HG03139 (cell line): ENCODE data around the gene BDH1.
"Not testable (repeated sequence)": the region's sequence is repeated elsewhere in the genome, so short reads cannot be mapped to it uniquely, and the experiment has no call there.

Experiments
- ATAC-seq: cut with Tn5 transposase; IDR thresholded peaks from one replicate; pipeline ENCODE4 v1.9.1; 2021; ENCODE audit not compliant: unreplicated experiment

The BDH1 gene

DNA sequence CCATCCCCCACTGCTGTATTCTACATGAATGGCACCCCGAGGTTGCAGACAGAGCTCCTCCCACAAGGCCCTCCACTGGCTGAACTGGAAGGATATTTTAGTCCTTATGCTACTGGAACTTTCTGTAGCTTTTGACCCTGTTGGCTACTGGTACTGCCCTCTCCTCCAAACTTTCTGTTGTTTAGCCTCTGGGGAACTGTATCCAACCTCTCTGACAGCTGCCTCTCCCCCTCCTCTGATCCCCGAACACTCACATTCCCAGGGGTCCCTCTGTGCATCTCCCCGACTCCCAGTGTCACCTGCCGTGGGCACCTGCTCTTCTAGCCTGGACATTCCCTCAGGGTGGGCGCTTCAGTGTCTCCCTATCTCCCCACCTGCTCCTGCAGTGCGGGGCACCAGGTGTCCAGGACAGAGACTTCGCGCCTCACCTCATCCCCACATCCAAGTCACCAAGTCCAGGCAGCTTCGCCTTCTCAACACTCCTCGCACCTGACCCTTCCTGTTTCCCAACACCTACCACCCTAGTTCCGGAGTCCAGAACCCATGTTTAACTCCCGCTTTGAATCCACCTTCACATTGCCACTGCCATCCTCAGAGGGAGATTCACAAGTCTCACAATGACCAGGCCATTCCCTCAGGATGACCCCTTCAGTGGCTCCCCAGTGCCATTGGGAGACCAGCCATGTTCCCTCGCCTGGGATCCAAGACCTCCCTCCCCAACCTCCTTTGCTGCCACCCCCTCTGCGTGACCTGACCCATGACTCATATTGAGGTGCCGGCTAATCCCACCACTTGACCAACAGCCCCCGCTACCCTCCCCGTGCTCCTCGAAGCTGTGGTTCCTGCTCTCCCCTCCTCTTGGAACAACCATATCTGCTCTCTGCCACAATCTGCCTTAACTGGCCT, 34.2 kb downstream of the BDH1 start:
- no peak for ATAC-seq

DNA sequence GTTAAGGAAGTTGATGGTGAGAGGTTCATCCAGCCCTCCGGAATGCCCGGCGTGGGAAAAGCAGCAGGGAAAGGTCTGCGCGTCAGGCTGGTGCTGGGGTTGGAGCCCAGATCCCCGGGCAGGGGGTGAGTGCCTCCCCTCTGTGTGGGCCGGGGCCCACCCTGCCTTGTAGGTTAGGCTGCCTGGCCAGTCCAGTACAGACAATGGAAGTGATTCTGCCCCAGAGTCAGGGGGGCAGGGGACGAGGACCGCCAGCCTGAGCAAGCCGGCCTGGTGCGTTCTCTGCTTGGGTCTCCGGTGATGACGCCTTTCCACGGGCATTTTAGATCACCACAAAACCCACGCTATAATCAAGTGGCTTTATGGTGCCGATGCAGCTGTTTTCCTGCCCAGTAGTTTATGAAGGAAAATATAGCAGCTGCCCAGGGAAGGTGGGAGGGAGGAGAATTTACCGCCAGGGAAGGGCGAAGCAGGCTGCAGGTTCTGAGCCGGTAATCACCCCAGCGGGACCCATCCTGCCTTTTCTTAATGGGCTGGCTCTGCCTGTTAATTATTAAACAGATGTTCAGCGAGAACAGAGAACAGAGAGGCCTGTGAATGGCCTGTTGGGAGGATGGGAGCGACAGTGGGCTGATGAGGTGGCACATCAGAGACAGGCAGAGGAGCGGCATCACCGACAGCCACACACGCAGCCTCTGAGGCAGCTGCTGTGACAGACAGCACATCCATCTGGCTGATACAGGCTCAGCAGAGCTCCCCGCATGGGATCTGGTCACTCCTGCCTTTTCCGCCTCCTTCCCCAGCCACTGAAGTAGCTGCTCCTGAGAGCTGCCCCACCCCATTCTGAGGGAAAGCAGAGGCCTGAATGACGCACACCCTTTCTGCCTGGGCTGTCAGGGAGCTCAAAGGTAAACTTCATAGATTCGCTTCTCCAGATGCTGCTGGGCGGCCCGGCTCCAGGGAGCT, 35.2 kb downstream of the BDH1 start:
- ATAC-seq, result no peak

DNA sequence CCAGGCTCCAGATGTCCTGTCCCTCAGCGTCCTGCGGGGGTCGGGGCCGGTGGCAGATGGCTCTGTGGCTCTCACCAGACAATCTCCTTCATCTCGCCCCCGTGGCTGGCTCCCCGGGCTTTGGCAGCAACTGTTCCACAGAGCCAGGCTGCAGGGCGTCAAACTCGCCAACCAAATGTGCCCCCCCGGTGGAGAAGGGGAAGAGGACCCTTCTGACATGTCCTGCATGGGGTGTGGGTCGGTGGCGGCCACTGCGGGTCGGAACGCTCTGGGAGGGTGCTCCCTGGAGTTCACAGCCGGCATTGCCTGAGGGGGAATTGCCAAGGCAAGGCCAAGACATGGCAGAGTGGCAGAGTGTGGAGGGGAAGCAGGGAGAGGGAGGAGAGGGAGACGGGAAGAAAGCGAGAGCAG, 36.0 kb downstream of the BDH1 start:
- no peak for ATAC-seq

DNA sequence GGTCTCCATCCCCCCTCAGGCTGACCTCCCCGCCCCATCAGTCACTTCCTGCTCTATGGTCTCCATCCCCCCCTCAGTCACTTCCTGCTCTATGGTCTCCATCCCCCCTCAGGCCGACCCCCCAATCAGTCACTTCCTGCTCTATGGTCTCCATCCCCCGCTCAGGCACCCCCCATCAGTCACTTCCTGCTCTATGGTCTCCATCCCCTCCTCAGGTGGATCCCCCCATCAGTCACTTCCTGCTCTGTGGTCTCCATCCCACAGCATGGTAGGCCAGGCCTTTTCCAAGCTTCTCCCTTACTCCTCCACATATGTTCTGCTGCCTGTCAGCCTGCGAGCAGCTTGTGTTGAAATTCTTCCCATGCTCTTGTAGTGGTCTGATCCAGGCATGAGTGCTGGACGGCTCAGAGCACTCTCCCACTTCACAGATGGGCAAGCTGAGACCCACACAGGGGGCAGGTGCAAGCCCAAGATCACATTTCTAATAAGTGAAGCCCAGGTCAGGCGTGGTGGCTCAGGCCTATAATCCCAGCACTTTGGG, 36.8 kb downstream of the BDH1 start:
- ATAC-seq, result no peak

DNA sequence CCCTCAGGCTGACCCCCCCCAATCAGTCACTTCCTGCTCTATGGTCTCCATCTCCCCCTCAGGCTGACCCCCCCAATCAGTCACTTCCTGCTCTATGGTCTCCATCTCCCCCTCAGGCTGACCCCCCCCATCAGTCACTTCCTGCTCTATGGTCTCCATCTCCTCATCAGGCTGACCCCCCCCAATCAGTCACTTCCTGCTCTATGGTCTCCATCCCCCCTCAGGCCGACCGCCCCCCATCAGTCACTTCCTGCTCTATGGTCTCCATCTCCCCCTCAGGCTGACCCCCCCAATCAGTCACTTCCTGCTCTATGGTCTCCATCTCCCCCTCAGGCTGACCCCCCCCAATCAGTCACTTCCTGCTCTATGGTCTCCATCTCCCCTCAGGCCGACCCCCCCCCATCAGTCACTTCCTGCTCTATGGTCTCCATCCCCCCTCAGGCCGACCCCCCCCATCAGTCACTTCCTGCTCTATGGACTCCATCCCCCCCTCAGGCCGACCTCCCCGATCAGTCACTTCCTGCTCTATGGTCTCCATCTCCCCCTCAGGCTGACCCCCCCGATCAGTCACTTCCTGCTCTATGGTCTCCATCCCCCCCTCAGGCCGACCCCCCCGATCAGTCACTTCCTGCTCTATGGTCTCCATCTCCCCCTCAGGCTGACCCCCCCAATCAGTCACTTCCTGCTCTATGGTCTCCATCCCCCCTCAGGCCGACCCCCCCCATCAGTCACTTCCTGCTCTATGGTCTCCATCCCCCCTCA, 37.7 kb downstream of the BDH1 start:
- ATAC-seq, result not testable (repeated sequence)

DNA sequence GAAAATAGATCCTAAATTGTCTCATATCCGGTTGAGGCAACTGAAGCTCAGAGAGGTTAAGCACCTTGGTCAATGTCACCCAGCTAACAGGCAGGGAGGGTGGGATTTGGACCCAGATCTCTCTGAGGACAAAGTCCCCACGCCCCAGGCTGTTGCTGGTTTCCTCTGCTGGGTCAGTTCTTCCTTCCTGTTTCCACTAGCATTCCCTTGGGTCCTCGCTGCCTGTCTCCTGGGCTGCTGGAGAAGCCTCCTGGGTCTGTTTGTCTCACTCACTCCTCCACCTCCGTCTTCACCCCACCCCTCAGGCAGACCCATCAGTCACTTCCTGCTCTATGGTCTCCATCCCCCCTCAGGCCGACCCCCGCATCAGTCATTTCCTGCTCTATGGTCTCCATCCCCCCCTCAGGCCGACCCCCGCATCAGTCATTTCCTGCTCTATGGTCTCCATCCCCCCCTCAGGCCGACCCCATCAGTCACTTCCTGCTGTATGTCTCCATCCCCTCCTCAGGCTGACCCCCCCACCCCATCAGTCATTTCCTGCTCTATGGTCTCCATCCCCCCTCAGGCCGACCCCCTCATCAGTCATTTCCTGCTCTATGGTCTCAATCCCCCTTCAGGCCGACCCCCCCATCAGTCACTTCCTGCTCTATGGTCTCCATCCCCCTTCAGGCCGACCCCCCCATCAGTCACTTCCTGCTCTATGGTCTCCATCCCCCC, 38.7 kb downstream of the BDH1 start:
- not testable (repeated sequence) for ATAC-seq

DNA sequence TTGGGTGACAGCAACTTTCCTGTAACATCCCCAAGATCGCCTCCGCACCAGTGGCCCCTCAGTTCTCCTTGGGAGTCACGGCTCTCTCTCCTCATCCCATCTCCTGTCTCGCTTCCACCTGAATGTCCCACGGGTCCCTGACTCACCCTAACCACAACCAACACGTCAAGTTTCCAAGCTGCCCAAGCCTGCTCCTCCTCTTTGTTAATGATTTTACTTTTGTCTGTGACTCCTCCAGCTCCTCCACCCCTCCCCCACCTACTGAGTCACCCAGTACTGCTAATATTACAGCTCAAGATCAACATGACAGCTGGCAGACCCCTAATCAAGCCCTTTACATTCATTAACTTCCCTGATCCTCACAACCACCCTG, 39.3 kb downstream of the BDH1 start:
- no peak for ATAC-seq

DNA sequence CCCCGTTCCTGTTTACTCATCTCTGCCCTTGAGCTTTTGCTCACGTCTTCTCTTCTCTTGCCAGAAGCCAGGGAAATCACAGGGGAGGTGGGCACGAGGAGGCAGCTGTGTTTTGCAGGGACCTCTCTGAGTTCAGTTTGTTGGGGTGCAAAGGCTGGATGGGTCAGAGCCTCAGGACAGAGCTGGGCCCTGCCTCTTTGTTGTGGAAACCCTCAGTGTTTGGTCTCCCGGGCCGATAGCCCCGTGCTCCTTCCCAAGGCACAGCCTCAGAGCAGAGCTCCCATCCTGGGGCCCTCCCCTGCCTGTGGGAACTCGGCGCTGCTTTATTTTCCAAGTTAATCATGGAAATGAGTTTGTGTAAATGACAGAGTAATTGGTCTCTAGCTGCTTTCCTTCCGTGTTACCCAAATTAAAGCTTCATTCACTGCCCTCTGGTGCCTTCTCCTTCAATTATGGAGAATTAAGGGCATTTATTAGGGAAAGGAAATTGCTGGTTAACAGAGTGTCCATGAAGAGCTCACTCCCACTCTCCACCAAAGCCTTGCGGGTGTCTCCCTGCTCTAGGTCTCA, 40.9 kb downstream of the BDH1 start:
- no peak for ATAC-seq

DNA sequence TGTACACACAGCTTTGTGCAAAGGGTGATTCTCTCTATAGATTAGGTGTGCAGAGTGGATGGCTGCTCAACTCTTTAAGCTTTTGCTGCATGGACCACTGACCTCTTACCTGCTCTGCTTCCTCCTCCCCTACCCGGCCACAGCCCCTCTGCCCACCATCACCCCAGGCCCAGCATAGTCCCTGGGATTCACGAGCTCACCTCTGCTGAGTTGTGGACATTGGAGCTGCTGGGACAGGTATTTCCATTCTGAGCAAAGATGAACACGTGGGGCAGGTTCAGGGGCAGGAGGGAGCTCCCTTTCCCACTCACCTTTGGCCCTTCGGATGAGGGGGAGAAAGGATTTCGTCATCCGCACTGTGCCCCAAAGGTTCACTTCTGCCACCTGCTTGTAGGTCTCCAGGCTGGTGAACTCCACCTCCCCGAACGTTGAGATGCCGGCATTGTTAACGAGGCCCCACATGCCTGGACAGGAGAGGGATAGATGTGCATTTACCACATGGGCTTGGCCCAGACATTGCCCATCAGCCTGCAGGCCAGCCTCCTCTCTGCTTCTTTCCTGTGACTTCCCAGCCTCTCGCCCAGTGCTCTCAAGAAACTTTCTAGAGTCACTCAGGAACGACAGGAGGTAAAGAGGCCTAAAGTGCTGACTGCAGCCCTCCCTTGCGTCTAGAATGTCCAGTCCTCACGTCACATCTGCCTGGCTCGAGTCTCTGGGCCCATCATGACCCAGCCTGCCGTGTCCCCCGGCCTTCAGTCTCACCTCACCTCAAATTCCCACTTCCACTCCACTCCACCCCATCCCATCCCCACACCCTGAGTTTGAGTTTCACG, 41.6 kb downstream of the BDH1 start:
- ATAC-seq, result no peak

DNA sequence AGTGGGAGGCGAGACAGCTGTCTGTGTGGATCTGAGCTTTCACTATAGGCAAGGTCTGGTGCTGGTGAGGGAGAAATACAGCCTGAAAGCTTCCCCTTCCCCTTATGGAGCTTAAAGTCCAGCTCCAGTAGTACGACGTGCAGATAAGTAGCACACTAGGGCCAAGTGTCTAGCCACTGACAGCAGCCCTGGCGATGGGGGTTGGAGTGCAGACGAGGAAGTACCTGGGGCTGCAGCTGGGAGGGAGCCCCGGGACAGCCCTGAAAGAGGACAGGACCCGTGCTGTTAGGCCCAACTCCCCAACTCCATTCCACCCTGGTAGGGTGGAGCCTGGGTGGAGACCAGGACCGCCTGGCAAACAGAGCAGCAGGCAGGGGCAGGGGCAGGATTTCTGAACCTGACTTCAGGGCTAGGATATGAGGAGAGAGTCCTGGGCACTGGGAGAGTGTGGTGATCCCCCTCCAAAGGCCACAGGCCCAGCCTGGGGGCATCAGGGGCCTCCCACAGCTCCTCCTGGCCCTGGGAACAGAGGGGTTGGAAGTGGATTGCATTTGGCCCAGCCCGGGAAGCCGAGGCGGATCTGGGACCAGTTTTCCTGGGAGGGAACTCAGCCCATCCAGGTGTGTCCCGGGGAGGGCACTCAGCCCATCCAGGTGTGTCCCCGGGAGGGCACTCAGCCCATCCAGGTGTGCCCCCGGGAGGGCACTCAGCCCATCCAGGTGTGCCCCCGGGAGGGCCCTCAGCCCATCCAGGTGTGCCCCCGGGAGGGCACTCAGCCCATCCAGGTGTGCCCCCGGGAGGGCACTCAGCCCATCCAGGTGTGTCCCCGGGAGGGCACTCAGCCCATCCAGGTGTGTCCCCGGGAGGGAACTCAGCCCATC, 42.8 kb downstream of the BDH1 start:
- ATAC-seq, result no peak

DNA sequence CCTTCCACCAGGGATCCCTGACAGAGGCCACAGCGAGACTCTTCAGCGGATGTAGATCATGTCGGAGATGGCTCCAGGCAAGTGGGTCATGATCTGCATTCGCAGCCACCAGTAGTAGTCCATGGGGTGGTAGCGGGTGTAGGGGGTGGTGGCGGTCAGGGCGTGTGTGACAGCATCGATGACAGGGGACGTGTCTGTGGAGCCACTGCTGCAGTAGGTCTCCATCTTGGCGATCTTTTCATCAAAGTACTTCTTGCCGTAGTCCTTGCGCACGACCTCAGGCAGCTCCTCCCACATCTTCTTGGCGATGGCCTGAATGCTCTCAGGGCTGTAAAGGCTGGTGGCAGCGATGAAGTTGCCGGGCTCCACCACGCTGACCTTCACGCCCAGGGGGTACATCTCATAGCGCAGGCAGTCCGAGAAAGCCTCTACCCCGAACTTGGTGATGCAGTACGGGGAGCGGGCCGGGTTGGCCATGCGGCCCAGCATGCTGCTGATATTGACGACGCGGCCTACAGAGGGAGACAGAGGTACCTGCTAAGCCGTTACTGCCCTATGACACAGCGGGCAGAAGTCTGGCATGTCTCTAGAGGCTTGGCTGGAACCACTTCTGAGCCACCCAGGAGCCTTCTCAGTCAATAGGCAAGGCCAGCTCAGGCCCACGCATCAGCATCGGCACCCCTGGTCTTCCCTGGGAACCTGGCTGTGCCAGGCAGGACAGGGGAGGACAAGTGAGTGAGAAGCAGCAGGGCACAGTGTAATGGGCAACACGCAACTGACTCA, 43.7 kb downstream of the BDH1 start:
- ATAC-seq, result no peak

DNA sequence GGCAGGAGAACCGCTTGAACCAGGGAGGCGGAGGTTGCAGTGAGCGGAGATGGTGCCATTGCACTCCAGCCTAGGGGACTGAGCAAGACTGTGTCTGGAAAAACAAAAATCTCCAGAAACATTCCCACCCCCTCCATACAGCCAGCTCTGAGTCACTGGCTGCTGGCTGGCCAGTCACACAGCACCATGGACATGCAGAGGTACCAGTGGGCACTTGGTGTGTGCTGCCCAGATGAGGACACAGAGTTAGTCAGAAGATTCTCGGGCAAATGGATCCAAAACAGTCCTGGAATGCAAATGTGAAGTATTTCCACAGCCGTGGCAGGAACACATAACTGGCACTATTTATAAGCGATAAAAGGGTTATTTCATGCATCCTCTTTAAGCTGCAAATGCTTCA, 44.6 kb downstream of the BDH1 start:
- no peak for ATAC-seq

DNA sequence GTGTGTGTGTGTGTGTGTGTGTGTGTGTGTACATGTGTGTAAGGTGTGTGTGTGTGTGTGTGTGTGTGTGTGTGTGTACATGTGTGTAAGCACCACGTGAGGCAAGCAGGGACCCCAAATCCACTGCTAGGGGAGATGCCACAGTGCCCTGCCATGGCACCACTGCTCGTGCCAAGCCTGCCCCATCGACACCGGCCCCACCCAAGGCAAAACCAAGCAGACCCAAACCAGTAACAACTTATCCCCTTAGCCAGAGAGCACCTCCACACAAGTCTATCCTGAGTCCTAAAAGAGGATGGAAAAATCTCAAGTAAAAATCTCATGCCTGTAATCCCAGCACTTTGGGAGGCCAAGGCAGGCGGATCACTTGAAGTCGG, 45.1 kb downstream of the BDH1 start:
- no peak for ATAC-seq

DNA sequence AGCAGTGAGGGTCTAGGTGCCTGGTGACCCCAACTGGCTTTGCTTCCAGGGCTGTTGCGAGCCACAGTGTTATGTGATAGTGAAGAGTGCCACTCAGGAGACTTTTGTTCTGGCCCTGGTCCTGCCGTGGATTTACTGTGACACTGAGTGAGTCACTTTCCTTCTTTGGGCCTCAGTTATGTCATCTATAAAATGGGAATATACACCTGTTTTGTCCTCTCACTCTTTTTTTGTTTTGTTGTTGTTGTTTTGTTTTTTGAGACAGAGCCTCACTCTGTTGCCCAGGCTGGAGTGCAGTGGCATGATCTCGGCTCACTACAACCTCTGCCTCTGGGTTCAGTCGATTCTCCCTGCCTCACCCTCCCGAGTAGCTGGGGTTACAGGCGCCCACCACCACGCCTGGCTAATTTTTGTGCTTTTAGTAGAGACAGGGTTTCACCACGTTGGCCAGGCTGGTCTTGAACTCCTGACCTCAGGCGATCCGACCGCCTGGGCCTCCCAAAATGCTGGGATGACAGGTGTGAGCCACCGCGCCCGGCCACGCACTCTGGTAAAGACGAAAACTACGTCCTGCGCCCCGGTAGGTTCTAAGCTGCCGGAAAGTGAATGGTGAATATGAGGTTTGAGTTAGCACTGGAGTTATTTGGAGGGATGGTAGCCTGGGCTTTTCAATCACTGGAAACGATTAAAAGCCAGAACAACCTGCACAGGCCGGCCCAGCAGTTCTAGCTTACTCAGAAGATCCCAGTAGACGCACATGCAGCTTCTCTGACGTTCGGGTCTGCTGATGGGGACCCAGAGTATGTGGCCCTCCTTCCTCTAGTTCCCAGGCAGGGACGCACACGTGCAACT, 46.6 kb downstream of the BDH1 start:
- ATAC-seq, result no peak

DNA sequence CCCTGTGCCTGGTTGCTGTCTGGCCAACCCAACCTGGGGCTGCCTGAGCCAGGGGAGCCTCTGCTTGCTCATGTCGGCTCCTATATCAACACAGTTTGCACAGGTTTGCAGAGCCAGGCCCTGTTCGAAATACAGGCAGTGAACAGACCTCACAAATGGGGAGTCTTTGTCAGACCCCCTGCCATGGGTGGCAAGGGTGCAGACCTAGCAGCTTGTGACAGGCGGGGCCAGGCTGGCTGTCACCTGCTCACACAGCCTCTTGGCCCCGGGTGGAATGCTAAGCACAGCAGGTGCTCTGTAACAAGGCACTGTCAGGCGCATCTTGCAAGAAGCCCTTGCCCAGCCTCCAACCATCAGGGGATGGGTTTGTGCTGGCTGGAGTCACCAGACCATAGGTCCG, 47.3 kb downstream of the BDH1 start:
- ATAC-seq, result no peak

DNA sequence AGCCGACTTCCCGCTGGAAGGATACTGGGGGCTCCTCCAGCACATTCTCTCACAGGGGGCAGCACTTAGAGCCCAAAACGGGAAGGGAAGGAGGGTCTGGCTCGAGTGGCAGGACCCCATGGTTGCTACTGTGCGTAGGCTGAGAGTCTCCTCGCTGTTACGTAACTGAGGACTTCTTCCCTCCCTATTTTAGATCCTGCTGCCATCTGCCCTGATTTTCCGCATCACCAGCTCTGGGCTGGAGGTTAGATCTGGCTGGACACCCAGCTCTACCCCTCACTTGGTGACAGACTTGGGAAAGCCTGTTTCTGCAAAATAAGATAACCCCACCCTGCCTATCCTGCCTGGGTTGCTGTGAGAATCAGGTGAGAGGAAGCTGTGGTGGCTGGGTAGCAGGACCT, 47.7 kb downstream of the BDH1 start:
- ATAC-seq, result no peak
